ENCODE measurements around the gene GPANK1.

DNA sequence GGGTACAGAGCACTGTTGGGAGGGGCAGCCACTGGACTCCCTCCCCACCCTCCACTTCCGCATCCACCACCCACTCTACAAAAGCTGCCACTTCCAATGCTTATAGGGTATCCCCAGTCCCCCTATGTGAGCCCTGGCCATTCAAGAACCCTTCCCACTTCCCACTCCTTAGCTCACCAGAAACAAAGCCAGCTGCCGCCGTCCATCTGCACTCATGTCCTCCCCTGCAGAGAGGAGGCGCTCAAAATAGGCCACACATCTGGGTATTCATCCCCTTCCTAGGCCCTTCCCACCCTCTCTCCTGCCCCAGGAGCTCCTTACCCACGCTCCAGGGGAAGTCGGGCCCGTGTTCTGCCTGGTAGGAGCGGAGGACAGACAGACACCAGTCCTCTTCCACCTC lies 22.5 kb upstream of the GPANK1 start:
- no peak for TF ChIP-seq POLR2A (IDR thresholded peaks at IDR 0.05)
- TF ChIP-seq, protein P1, sequence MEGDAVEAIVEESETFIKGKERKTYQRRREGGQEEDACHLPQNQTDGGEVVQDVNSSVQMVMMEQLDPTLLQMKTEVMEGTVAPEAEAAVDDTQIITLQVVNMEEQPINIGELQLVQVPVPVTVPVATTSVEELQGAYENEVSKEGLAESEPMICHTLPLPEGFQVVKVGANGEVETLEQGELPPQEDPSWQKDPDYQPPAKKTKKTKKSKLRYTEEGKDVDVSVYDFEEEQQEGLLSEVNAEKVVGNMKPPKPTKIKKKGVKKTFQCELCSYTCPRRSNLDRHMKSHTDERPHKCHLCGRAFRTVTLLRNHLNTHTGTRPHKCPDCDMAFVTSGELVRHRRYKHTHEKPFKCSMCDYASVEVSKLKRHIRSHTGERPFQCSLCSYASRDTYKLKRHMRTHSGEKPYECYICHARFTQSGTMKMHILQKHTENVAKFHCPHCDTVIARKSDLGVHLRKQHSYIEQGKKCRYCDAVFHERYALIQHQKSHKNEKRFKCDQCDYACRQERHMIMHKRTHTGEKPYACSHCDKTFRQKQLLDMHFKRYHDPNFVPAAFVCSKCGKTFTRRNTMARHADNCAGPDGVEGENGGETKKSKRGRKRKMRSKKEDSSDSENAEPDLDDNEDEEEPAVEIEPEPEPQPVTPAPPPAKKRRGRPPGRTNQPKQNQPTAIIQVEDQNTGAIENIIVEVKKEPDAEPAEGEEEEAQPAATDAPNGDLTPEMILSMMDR (IDR thresholded peaks at IDR 0.05): no peak

Data from ovary (tissue), 3 donors.